Measurements from ENCODE around the gene CYP2R1. TPM values are rescaled to one million over a fixed set of nuclear protein-coding genes. Genes with fewer than 3 reads are reported as not detected.

CYP2R1 gene
- total and polyA plus RNA-seq, 2 of the 8 experiments (the other 6 are each of a cell fraction or from before 2014, with no cell fraction given): 8.3 to 12.9 TPM

GRCh38 chr11:14924318-14924717 is 32.3 kb upstream of the CYP2R1 start:
- Histone ChIP-seq H3K56ac (replicated peaks; ENCODE audit: insufficient read length, low read depth, low read length) (no peak overlapping the region), H2BK5ac (ENCODE audit: low read depth, low read length) (no peak overlapping the region), H2AFZ (ENCODE audit: low read length) (no peak overlapping the region), H2BK120ac (replicated peaks; ENCODE audit: low read depth, low read length) (no peak overlapping the region), H2BK12ac (ENCODE audit: low read depth, low read length) (no peak overlapping the region), H3K14ac (ENCODE audit: insufficient read length) (no peak overlapping the region), H4K8ac (ENCODE audit: extremely low read depth, insufficient read depth, low read length) (no peak overlapping the region), H3K36me3 (ENCODE audit: control insufficient read depth in 2 of 4, insufficient read depth in 4 of 4, low read length in 3 of 4) (no peaks in the 10 kb centered on the region), H3K9ac (replicated peaks in 1 of 4; ENCODE audit: extremely low read depth in 1 of 4, low read depth in 3 of 4, low read length in 3 of 4) (no peak overlapping the region), H2BK20ac (ENCODE audit: low read length) (no peak overlapping the region), H3K18ac (ENCODE audit: extremely low read depth, low read length) (no peak overlapping the region), H3K4ac (replicated peaks; ENCODE audit: insufficient read length, low read depth, low read length) (no peak overlapping the region), H3K79me1 (ENCODE audit: low read depth, low read length) (no peaks in the 10 kb centered on the region), H2BK15ac (ENCODE audit: low read length) (no peak overlapping the region), H2AK5ac (ENCODE audit: low read depth, low read length) (no peak overlapping the region), H3K9me3 (ENCODE audit: insufficient read depth in 2 of 2, low read depth in 1 of 2, low read length in 1 of 2) (peaks cover 0 to 3% of the 10 kb centered on the region in 2 experiments; a peak in 1 of 4 replicates), H3K4me3 (ENCODE audit: extremely low read depth in 1 of 4, insufficient read depth in 2 of 4, low read depth in 3 of 4, low read length in 4 of 4) (no peak overlapping the region), H3K23ac (ENCODE audit: insufficient read length) (no peak overlapping the region), H3K79me2 (ENCODE audit: control insufficient read depth in 1 of 2, insufficient read depth in 2 of 2, low read length in 2 of 2) (no peaks in the 10 kb centered on the region), H3K27ac (ENCODE audit: low read depth, low read length) (no peak overlapping the region), H3K27me3 (replicated peaks in 1 of 4; ENCODE audit: control insufficient read depth in 3 of 4, extremely low read depth in 1 of 4, insufficient read depth in 3 of 4, low read length in 3 of 4) (no peaks in the 10 kb centered on the region), H3K4me2 (ENCODE audit: insufficient read depth in 1 of 2, low read depth in 2 of 2, low read length in 2 of 2) (no peak overlapping the region), H3K4me1 (replicated peaks in 1 of 4; ENCODE audit: control insufficient read depth in 3 of 4, insufficient read depth in 4 of 4, low read length in 3 of 4) (no peaks in the 10 kb centered on the region), H4K91ac (replicated peaks; ENCODE audit: insufficient read length, low read length) (no peak overlapping the region), H4K5ac (ENCODE audit: insufficient read length, low read depth, low read length) (no peak overlapping the region), H4K20me1 (replicated peaks in 1 of 2; ENCODE audit: control insufficient read depth in 1 of 2, insufficient read depth in 2 of 2, low read length in 2 of 2) (no peaks in the 10 kb centered on the region), H3K23me2 (ENCODE audit: low read depth, low read length) (no peaks in the 10 kb centered on the region)
- 91% methylated on average over 3 of the region's 3 CpGs; no CpG with 5 or more reads in 1 of the 2 experiments for WGBS, 2 experiments (ENCODE audit: extremely low coverage in 1 of 2, insufficient coverage in 1 of 2, insufficient read length in 1 of 2, insufficient replicate concordance in 2 of 2, low coverage in 1 of 2, low lambda C conversion rate in 2 of 2, missing lambda C conversion rate in 1 of 2)
- FAIRE-seq: no peak
- DNase-seq (ENCODE audit: low read depth in 1 of 2, low spot score in 2 of 2): no peak
- ChIA-PET POLR2A (ENCODE audit: partially characterized antibody) (interaction anchor here (1.0 kb wide), 1 partner anchor 9 kb away, joined by 4 read pairs; no protein-coding TSS in a partner anchor), CTCF (ENCODE audit: partially characterized antibody) (interaction anchor here (0.9 to 1.9 kb wide), 5 partner anchors 12 to 82 kb away, joined by 3 to 15 read pairs (median 3); no protein-coding TSS in a partner anchor)
- no peak for TF ChIP-seq SIN3A (conservative IDR thresholded peaks at IDR 0.05 in 1 of 2, IDR thresholded peaks at IDR 0.05 in 1 of 2; ENCODE audit: low read depth in 1 of 2, low read length in 2 of 2)
- TF ChIP-seq SUZ12 (IDR thresholded peaks at IDR 0.05; ENCODE audit: low read length): no peak
- TF ChIP-seq, protein P1, sequence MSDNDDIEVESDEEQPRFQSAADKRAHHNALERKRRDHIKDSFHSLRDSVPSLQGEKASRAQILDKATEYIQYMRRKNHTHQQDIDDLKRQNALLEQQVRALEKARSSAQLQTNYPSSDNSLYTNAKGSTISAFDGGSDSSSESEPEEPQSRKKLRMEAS (IDR thresholded peaks at IDR 0.05): no peak
- no peak for TF ChIP-seq RBBP5 (IDR thresholded peaks at IDR 0.05; ENCODE audit: borderline replicate concordance, low read depth, low read length)
- TF ChIP-seq BRCA1 (IDR thresholded peaks at IDR 0.05; ENCODE audit: low read depth, low read length): no peak
- no peak for TF ChIP-seq CEBPB (IDR thresholded peaks at IDR 0.05; ENCODE audit: low read depth, low read length)
- TF ChIP-seq CTCF (IDR thresholded peaks at IDR 0.05; ENCODE audit: control extremely low read depth in 1 of 3, insufficient read depth in 1 of 3, low read depth in 1 of 3, low read length in 3 of 3): no peak
- TF ChIP-seq POLR2A (IDR thresholded peaks at IDR 0.05; ENCODE audit: control extremely low read depth in 1 of 2, low read depth in 2 of 2, low read length in 2 of 2): no peak
- no peak for TF ChIP-seq EGR1 (IDR thresholded peaks at IDR 0.05; ENCODE audit: borderline replicate concordance, low read depth, low read length)
- TF ChIP-seq KDM5A (IDR thresholded peaks at IDR 0.05; ENCODE audit: low read length): no peak
- no peak for TF ChIP-seq ZNF274 (IDR thresholded peaks at IDR 0.05; ENCODE audit: borderline replicate concordance, extremely low read depth, low read length)
- TF ChIP-seq GTF2F1 (IDR thresholded peaks at IDR 0.05; ENCODE audit: borderline replicate concordance, low read depth, low read length): no peak
